GM12873 (cell line): ENCODE measurements around the gene PRKCZ.

ENCODE experiments used
- CTCF ChIP-seq: IDR thresholded peaks from 2 replicates; pipeline ENCODE4 v1.5.1; 2012; ENCODE audit warnings: low read depth, mild to moderate bottlenecking, moderate library complexity, low read length, control low read depth; ENCODE audit not compliant: insufficient read depth; ENCODE audit errors: missing control alignments

PRKCZ gene

DNA sequence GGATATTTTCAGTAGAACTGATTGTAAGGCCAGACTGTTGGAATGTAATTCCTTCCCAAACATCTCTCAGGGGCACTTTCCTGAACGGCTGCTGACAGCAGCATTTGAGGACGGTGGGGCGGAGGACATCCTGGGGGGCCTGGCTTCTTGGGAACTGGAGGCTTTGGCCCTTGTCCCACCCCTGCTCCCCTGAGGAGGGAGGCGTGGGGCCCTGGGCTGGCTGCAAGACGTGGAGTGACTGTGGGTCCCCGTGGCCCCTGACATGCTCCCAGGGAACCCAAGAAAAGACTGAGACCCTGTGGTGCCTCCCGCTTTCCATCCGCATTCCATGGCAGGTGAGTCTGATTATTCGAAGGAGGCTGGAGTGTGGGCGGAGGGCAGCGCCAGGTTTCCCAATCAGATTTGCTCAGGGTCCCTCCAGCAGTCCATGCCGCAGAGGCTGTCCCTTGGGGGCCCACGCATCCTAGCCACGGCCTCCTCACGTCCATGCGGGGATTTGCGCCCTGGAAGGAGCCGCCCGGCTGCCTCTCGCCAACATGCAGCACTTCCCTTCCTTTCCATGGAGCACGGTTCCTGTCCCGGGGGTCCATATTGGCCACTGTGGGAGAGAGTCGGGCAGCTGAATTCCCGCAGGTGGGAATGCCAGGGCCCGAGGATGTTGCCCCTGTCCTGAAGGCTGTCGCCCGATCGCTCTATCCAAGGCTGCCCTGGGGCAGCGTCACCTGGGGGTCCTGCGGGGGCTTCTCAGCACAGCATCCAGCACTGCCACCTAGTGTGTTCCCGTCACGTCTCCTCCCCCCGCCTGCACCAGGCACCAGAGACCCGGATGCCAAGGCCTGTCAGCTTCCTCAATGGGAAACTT, 75.4 kb downstream of the PRKCZ start:
- TF ChIP-seq CTCF: no peak

DNA sequence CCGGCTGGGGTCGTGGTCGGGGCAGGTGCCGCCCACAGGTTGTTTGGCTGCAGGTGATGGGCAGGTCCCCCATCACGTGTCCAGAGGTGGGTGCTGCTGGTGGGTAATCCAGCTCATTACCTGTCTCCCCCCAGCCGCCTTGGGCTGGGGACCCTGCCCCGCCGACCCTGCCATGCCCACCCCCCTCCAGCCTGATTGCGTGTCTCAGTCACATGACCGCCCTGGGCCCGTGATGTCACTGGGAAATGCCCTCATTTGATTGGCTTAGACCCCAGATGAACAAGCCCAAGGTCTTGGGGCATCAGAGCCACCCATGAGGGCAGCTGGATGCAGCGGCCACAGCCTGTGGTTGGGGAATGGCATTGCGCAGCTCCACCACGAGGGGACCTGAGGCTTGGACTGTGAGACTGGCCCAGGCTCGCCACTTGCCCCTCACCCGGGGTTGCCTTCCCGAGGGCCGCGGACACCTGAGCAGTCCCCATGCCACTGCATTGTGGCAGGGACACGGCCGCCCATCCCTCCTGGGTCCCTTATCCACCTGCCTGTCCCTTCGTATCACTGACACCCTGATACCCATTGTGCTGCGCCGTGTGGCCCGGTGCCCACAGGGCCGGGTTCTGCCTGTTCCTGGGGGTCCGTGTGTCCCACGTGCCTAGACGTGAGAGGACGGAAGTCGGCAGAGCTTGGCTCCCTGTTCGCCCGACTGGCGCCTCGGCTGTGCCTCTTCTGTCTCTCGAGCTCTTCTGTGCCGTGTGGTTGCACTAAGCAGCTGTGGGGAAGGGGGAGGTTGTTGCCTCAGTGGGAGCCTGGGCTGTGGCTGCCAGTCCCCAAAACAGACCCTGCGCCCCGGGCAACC, 76.3 kb downstream of the PRKCZ start:
- TF ChIP-seq CTCF: no peak

- no peak for TF ChIP-seq CTCF
These were observed 77.3 kb downstream of the PRKCZ start for GRCh38 chr1:2127187-2128145.

DNA sequence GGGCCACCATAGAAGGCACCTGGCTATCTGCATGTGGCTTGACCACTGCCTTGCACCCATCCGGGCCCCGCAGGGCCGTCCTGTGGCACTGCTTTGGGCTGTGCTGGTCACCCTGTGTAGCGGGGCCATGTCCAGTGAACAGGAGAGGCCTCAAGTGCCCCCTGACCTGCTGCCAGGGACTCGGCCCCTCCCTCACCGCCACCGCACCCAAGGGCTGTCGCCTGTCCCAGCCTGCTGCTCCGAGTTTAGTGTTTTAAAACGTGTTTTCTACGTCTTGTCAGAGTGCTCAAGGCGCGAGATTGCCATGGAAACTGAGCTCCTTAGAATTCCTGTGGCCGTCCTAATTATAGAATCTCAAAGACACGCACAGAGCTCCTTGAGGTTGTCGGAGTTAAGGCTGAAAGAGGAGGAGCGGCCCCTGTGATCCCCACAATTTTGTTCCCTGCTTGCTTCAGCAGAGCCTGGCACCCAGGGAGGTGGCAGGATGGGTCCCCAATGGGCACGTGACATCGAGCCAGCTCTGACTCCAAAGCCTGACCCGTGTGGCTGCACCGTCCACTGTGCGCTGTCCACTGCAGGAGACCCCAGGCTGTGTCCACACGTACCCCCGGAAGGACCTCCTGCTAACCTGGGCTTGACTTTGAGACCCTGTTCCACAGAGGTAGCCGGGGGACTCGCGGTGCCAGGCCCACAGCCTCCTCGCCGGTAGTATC, 78.1 kb downstream of the PRKCZ start:
- TF ChIP-seq CTCF: no peak

- TF ChIP-seq CTCF: no peak
These were observed 79.2 kb downstream of the PRKCZ start for GRCh38 chr1:2129256-2129943.

DNA sequence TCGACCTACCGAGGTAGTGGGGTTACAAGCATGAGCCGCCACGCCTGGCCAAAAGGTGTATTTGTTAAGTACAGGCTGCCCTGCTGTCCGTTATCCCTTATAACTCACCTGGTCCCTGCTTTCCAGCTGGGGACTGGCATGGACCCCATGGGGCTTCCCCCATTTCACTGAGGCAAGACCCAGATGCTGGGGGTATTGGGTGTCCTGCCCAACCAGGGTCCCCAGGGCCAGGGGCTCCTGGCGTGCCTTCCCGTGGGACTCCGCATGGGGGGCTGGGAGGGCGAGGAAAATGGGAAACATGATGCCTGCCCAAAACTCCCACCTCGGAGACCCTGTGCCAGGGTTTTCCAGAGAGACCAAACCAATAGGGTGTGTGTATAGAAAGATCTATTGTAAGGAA, 79.9 kb downstream of the PRKCZ start:
- TF ChIP-seq CTCF: no peak
